ENCODE results near the gene VCX3A.
"Not testable (repeated sequence)": the region's sequence is repeated elsewhere in the genome, so short reads cannot be mapped to it uniquely, and the experiment has no call there.

The VCX3A gene

GRCh38 chrX:6535018-6535417 is at the start of gene VCX3A:
Gene VCX3A, minus strand, starts transcription at chrX:6535118. Its CDS starts 621 bp downstream, at chrX:6534497.
- ATAC-seq (ENCODE audit: low read depth); DNase-seq (ENCODE audit: low spot score); H3K4me3 ChIP-seq (ENCODE audit: severe bottlenecking); H3K27me3 ChIP-seq (ENCODE audit: insufficient read depth, poor library complexity, severe bottlenecking); H3K36me3 ChIP-seq (ENCODE audit: low read depth); H3K4me1 ChIP-seq (ENCODE audit: insufficient read depth, poor library complexity, severe bottlenecking); H3K9me3 ChIP-seq (ENCODE audit: severe bottlenecking); H3K27ac ChIP-seq (ENCODE audit: poor library complexity, severe bottlenecking): not testable (repeated sequence)

- H3K4me1 ChIP-seq (ENCODE audit: insufficient read depth, poor library complexity, severe bottlenecking): no peaks in the 10 kb centered on the region
- TF ChIP-seq, protein P1, sequence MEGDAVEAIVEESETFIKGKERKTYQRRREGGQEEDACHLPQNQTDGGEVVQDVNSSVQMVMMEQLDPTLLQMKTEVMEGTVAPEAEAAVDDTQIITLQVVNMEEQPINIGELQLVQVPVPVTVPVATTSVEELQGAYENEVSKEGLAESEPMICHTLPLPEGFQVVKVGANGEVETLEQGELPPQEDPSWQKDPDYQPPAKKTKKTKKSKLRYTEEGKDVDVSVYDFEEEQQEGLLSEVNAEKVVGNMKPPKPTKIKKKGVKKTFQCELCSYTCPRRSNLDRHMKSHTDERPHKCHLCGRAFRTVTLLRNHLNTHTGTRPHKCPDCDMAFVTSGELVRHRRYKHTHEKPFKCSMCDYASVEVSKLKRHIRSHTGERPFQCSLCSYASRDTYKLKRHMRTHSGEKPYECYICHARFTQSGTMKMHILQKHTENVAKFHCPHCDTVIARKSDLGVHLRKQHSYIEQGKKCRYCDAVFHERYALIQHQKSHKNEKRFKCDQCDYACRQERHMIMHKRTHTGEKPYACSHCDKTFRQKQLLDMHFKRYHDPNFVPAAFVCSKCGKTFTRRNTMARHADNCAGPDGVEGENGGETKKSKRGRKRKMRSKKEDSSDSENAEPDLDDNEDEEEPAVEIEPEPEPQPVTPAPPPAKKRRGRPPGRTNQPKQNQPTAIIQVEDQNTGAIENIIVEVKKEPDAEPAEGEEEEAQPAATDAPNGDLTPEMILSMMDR (IDR thresholded peaks at IDR 0.05; ENCODE audit: poor library complexity, severe bottlenecking): no peak
- H3K27ac ChIP-seq (ENCODE audit: poor library complexity, severe bottlenecking): no peak overlapping the region
- no peaks in the 10 kb centered on the region for H3K27me3 ChIP-seq (ENCODE audit: insufficient read depth, poor library complexity, severe bottlenecking)
- no peaks in the 10 kb centered on the region for H3K36me3 ChIP-seq (ENCODE audit: low read depth)
- no peak overlapping the region for H3K4me3 ChIP-seq (ENCODE audit: severe bottlenecking)
- ATAC-seq (ENCODE audit: low read depth): no peak
- no peak for DNase-seq (ENCODE audit: low spot score)
- no peaks in the 10 kb centered on the region for H3K9me3 ChIP-seq (ENCODE audit: severe bottlenecking)
Observed at GRCh38 chrX:6574762-6575161, 39.8 kb upstream of the VCX3A start.

GRCh38 chrX:6568031-6568430 is 33.1 kb upstream of the VCX3A start:
- no peak overlapping the region for H3K4me3 ChIP-seq (ENCODE audit: severe bottlenecking)
- no peak for DNase-seq (ENCODE audit: low spot score)
- H3K36me3 ChIP-seq (ENCODE audit: low read depth): no peaks in the 10 kb centered on the region
- TF ChIP-seq, protein P1 (IDR thresholded peaks at IDR 0.05; ENCODE audit: poor library complexity, severe bottlenecking): no peak
- no peak overlapping the region for H3K27ac ChIP-seq (ENCODE audit: poor library complexity, severe bottlenecking)
- no peaks in the 10 kb centered on the region for H3K9me3 ChIP-seq (ENCODE audit: severe bottlenecking)
- H3K27me3 ChIP-seq (ENCODE audit: insufficient read depth, poor library complexity, severe bottlenecking): no peaks in the 10 kb centered on the region
- ATAC-seq (ENCODE audit: low read depth): no peak
- H3K4me1 ChIP-seq (ENCODE audit: insufficient read depth, poor library complexity, severe bottlenecking): no peaks in the 10 kb centered on the region

DNA sequence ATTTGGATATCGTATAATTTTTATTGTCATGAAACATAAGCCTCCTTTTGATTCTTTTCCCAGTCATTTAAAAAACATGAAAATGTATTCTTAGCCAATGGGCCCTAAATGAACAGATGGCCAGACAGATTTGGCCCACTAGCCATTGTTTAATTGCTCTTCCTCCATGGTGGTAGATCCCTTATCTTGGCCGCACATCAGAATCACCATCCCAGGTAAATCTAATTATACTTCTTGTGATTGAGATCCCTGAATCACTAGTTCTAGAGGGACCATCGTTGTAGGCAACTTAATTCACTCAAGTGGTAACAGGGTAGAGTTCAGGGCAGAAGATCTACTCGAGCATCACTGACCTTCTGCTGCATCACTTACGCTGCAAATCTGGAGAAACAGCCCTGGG is 24.1 kb upstream of the VCX3A start:
- Histone ChIP-seq H3K36me3 (ENCODE audit: low read depth) (no peaks in the 10 kb centered on the region), H3K27me3 (ENCODE audit: insufficient read depth, poor library complexity, severe bottlenecking) (no peaks in the 10 kb centered on the region), H3K4me3 (ENCODE audit: severe bottlenecking) (no peak overlapping the region), H3K9me3 (ENCODE audit: severe bottlenecking) (no peaks in the 10 kb centered on the region), H3K4me1 (ENCODE audit: insufficient read depth, poor library complexity, severe bottlenecking) (no peaks in the 10 kb centered on the region), H3K27ac (ENCODE audit: poor library complexity, severe bottlenecking) (no peak overlapping the region)
- TF ChIP-seq, protein P1 (IDR thresholded peaks at IDR 0.05; ENCODE audit: poor library complexity, severe bottlenecking): no peak
- ATAC-seq (ENCODE audit: low read depth) (no peak), DNase-seq (ENCODE audit: low spot score) (no peak)

GRCh38 chrX:6557690-6558089 is 22.8 kb upstream of the VCX3A start:
- Histone ChIP-seq H3K27me3 (ENCODE audit: insufficient read depth, poor library complexity, severe bottlenecking) (no peaks in the 10 kb centered on the region), H3K4me1 (ENCODE audit: insufficient read depth, poor library complexity, severe bottlenecking) (no peaks in the 10 kb centered on the region), H3K27ac (ENCODE audit: poor library complexity, severe bottlenecking) (no peak overlapping the region), H3K36me3 (ENCODE audit: low read depth) (no peaks in the 10 kb centered on the region), H3K9me3 (ENCODE audit: severe bottlenecking) (no peaks in the 10 kb centered on the region), H3K4me3 (ENCODE audit: severe bottlenecking) (no peak overlapping the region)
- no peak for DNase-seq (ENCODE audit: low spot score)
- TF ChIP-seq, protein P1 (IDR thresholded peaks at IDR 0.05; ENCODE audit: poor library complexity, severe bottlenecking): no peak
- no peak for ATAC-seq (ENCODE audit: low read depth)
